ENCODE results near the gene UHRF1. TPM values are rescaled to one million over a fixed set of nuclear protein-coding genes. Genes with fewer than 3 reads are reported as not detected.
"Not testable (repeated sequence)": the region's sequence is repeated elsewhere in the genome, so short reads cannot be mapped to it uniquely, and the experiment has no call there.

UHRF1 gene
- total RNA-seq, 1 donor = 34.1 TPM

GRCh38 chr19:4889034-4889815 is 20.1 kb upstream of the UHRF1 start:
- H3K4me3 ChIP-seq (ENCODE audit: low read depth, low read length) = no peak overlapping the region
- no peak for TF ChIP-seq CTCF (IDR thresholded peaks at IDR 0.05; ENCODE audit: insufficient read depth, low read depth, low read length)
- peak; percentile 36 for DNase-seq (ENCODE audit: low read depth)

- no peak overlapping the region for H3K4me3 ChIP-seq (ENCODE audit: low read depth, low read length)
- TF ChIP-seq CTCF (IDR thresholded peaks at IDR 0.05; ENCODE audit: insufficient read depth, low read depth, low read length) = no peak
- no peak for DNase-seq (ENCODE audit: low read depth)
Observed at GRCh38 chr19:4891066-4891465, 18.2 kb upstream of the UHRF1 start.

DNA sequence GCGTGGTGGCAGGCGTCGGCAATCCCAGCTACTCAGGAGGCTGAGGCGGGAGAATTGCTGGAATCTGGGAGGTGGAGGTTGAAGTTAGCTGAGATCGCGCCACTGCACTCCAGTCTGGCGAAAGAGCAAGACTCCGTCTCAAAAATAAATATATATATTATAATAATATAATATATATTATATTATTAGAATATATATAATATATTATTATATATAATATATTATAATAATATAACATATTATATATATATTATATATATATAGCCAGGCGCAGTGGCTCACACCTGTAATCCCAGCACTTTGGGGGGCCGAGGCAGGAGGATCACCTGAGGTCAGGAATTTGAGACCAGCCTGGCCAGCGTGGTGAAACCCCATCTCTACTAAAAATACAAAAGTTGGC is 16.3 kb upstream of the UHRF1 start:
- H3K4me3 ChIP-seq (ENCODE audit: low read depth, low read length); DNase-seq (ENCODE audit: low read depth): not testable (repeated sequence)

DNA sequence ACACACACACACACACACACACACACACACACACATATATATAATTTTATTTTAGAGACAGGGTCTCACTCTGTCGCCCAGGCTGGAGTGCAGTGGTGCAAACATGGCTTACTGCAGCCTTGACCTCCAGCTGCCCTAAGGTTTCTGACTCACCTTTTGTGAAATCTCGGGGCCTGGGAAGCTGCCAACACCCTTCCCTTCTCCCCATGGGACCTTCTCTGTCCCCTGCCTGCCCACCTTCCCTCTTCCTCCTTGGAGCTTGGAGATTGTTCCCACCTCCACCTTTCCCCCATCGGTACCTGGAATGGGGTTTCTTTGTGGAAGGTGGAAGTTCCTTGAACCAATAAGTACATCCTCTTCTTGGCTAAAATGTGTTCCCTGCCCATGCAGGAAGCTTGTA is 12.9 kb upstream of the UHRF1 start:
- TF ChIP-seq CTCF (IDR thresholded peaks at IDR 0.05; ENCODE audit: insufficient read depth, low read depth, low read length) = no peak
- DNase-seq (ENCODE audit: low read depth) = peak; percentile 48
- no peak overlapping the region for H3K4me3 ChIP-seq (ENCODE audit: low read depth, low read length)

GRCh38 chr19:4897146-4897545 is 12.2 kb upstream of the UHRF1 start:
- no peak for TF ChIP-seq CTCF (IDR thresholded peaks at IDR 0.05; ENCODE audit: insufficient read depth, low read depth, low read length)
- no peak for DNase-seq (ENCODE audit: low read depth)
- no peak overlapping the region for H3K4me3 ChIP-seq (ENCODE audit: low read depth, low read length)

DNA sequence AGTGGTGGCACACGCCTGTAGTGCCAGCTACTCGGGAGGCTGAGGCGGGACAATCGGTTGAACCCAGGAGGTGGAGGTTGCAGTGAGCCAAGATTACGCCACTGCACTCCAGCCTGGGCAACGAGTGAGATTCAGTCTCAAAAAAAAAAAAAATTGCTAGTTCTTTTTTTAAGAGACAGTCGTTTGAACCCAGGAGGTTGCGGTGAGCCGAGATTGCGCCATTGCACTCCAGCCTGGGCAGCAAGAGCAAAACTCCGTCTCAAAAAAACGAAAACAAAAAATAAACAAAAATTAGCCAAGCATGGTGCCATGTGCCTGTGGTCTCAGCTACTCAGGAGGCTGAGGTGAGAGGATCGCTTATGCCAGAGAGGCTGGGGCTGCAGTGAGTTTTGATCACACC is 8.4 kb upstream of the UHRF1 start:
- not testable (repeated sequence) for H3K4me3 ChIP-seq (ENCODE audit: low read depth, low read length); DNase-seq (ENCODE audit: low read depth)

GRCh38 chr19:4902796-4903195 is 6.5 kb upstream of the UHRF1 start, which contains the start of gene ARRDC5:
ARRDC5 (minus strand) TSS chr19:4902896; CDS start chr19:4902825, 71 bp downstream.
- no peak for DNase-seq (ENCODE audit: low read depth)
- TF ChIP-seq CTCF (IDR thresholded peaks at IDR 0.05; ENCODE audit: insufficient read depth, low read depth, low read length) = no peak
- H3K4me3 ChIP-seq (ENCODE audit: low read depth, low read length) = no peak within 1 kb of the TSS

DNA sequence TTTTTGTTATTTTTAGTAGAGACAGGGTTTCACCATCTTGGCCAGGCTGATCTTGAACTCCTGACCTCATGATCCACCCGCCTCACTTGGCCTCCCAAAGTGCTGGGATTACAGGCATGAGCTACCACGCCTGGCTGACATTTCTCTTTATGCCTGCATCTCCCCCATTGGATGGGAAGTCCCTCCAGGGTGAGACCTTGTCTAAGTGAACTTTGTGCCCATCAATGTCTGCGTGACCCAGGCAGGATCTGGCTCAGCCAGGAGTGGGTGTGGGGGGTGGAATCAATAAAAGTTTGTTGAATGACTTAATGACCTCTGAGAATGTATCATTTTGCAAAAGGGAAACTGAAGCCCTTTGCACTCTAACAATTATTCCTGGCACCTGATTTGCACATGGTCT is 4.8 kb upstream of the UHRF1 start:
- no peak for TF ChIP-seq CTCF (IDR thresholded peaks at IDR 0.05; ENCODE audit: insufficient read depth, low read depth, low read length)
- no peak overlapping the region for H3K4me3 ChIP-seq (ENCODE audit: low read depth, low read length)
- no peak for DNase-seq (ENCODE audit: low read depth)

Data from fibroblast of villous mesenchyme (primary cell).